ENCODE data around the gene STK32B.

GRCh38 chr4:5160668-5161067, 109.4 kb downstream of the STK32B start:
- TF ChIP-seq CTCF (tag by site-specific recombination; IDR thresholded peaks at IDR 0.05) (no peak), ZBTB20 (tag by site-specific recombination; IDR thresholded peaks at IDR 0.05) (no peak), REST (tag by site-specific recombination; IDR thresholded peaks at IDR 0.05) (no peak), ZFP37 (tag by site-specific recombination; IDR thresholded peaks at IDR 0.05) (no peak), YY1 (tag by site-specific recombination; IDR thresholded peaks at IDR 0.05) (no peak)
- TF ChIP-seq, protein P1, sequence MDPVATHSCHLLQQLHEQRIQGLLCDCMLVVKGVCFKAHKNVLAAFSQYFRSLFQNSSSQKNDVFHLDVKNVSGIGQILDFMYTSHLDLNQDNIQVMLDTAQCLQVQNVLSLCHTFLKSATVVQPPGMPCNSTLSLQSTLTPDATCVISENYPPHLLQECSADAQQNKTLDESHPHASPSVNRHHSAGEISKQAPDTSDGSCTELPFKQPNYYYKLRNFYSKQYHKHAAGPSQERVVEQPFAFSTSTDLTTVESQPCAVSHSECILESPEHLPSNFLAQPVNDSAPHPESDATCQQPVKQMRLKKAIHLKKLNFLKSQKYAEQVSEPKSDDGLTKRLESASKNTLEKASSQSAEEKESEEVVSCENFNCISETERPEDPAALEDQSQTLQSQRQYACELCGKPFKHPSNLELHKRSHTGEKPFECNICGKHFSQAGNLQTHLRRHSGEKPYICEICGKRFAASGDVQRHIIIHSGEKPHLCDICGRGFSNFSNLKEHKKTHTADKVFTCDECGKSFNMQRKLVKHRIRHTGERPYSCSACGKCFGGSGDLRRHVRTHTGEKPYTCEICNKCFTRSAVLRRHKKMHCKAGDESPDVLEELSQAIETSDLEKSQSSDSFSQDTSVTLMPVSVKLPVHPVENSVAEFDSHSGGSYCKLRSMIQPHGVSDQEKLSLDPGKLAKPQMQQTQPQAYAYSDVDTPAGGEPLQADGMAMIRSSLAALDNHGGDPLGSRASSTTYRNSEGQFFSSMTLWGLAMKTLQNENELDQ (tag by site-specific recombination; IDR thresholded peaks at IDR 0.05; ENCODE audit: low read depth) = no peak

Data from HEK293 (cell line).